ENCODE results near the gene RLBP1. TPM values are rescaled to one million over a fixed set of nuclear protein-coding genes. Genes with fewer than 3 reads are reported as not detected.

Gene RLBP1
- polyA plus RNA-seq, 3 donors = not detected

DNA sequence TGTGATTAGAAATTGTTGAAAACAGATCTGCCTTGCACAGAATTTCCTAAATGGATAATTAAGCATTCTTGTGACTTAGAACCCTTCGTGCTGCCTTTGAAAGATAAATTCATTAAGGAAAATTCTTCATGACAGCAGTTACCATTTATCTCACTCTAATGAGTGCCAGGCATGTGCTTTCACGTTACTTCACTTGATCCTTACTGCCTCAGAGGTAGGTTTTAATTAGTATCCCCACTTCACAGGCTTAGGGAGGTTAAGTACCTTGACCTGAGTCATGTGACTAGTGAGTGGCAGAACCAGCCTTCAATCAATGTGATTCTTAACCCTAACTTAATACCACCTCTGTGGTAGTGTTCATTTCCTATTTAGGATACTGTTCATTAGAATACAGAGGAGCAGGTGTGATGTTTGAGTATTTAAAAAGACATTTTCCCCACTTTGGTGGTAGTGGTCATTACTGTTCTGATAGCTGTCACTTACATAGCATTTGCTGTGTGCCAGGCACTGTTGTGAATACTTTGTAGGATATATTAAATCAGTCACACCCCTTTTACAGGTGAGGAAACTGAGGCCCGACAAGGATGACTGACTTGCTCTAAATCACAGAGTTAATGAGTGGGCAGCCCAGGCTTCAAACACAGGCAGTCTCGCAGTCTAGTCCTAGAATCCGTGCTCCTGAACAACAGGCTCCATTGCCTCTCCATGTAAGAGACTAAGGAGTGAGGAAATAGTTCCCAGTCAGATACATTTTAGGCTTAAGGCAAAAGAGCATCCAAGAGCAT lies 57.9 kb downstream of the RLBP1 start:
- DNase-seq (ENCODE audit: extremely low read depth in 1 of 11, low read depth in 9 of 11, low spot score in 4 of 11) = no peak

DNA sequence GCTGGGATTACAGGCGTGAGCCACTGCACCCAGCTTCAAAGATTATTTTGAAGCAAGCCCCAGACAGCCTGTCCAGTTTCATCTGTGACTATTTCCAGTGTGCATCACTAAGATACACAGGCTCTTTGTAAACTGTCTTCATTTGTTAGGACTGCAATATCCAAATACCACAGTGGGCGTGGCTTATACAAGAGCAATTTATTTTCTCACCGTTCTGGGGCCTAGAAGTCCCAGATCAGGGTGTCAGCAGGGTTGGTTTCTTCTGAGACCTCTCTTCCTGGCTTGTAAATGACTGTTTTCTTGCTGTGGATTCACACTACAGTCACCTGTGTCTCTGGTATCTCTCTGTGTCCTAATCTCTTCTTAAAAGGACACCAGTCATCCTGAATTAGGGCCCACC lies 59.7 kb downstream of the RLBP1 start:
- no peak for DNase-seq (ENCODE audit: extremely low read depth in 1 of 11, low read depth in 9 of 11, low spot score in 4 of 11)

Other genes starting within 250 kb of the RLBP1 start
- 10 to 100 TPM; 29.2 to 30.1 (median 29.6) TPM for gene ABHD2, start 133.1 kb downstream of the RLBP1 start, polyA plus RNA-seq (ENCODE audit: insufficient read length in 3 of 3)
- gene FANCI, start 22.4 kb upstream of the RLBP1 start, polyA plus RNA-seq (ENCODE audit: insufficient read length in 3 of 3) = 10 to 100 TPM; 31.3 to 39.8 (median 36.9) TPM
- 10 to 100 TPM; 46.7 to 55.7 (median 54.2) TPM for gene POLG, start 113.2 kb upstream of the RLBP1 start, polyA plus RNA-seq (ENCODE audit: insufficient read length in 3 of 3)